GM12872 (cell line): ENCODE results near the gene SPIB.

ENCODE experiments used
- TF ChIP-seq, protein P1 (sequence below): IDR thresholded peaks from 3 replicates; pipeline ENCODE4 v1.5.1; 2011; ENCODE audit warnings: low read depth, mild to moderate bottlenecking, low read length, moderate library complexity; ENCODE audit not compliant: insufficient read depth

The SPIB gene

DNA sequence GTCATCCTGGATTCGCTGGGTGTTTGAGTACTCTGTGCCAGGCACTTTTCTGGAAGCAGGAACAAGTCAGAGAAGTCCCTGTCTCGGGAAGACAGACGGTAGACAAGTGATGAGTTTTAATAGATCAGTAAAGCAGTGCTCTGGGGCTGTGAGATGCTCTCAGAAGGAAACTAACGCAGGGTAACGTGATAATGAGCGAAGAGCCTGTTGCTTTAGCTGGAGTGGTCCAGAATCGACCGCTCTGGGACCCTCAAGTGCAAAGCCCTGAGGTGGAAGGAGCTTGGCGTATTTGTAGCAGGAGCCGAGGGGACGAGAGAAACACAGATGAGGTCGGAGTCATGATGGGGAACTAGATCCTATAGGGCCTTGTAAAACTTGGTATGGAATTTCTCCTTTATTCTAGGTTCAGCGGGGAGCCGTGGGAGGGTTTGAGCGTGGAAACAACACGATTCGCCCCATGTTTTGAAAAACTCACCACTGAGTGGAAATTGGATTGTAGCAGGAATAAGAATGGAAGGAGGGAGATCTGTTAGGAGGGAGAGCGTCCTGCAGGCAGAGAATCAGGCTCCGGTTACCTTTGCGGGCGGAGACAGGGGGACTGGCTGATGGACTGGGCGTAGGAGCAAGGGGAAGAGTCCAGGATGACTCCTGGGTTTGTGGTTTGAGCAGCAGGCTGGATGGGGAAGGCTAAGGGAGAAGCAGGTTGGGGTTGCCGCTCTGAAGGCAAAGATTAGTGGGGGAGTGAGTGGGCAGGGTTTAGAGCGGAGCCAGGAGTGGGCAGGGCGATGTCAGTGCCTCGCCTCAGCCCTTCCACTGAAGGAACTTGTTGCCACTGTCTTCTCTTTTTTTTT is 33.8 kb upstream of the SPIB start:
- TF ChIP-seq, protein P1, sequence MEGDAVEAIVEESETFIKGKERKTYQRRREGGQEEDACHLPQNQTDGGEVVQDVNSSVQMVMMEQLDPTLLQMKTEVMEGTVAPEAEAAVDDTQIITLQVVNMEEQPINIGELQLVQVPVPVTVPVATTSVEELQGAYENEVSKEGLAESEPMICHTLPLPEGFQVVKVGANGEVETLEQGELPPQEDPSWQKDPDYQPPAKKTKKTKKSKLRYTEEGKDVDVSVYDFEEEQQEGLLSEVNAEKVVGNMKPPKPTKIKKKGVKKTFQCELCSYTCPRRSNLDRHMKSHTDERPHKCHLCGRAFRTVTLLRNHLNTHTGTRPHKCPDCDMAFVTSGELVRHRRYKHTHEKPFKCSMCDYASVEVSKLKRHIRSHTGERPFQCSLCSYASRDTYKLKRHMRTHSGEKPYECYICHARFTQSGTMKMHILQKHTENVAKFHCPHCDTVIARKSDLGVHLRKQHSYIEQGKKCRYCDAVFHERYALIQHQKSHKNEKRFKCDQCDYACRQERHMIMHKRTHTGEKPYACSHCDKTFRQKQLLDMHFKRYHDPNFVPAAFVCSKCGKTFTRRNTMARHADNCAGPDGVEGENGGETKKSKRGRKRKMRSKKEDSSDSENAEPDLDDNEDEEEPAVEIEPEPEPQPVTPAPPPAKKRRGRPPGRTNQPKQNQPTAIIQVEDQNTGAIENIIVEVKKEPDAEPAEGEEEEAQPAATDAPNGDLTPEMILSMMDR, result no peak

DNA sequence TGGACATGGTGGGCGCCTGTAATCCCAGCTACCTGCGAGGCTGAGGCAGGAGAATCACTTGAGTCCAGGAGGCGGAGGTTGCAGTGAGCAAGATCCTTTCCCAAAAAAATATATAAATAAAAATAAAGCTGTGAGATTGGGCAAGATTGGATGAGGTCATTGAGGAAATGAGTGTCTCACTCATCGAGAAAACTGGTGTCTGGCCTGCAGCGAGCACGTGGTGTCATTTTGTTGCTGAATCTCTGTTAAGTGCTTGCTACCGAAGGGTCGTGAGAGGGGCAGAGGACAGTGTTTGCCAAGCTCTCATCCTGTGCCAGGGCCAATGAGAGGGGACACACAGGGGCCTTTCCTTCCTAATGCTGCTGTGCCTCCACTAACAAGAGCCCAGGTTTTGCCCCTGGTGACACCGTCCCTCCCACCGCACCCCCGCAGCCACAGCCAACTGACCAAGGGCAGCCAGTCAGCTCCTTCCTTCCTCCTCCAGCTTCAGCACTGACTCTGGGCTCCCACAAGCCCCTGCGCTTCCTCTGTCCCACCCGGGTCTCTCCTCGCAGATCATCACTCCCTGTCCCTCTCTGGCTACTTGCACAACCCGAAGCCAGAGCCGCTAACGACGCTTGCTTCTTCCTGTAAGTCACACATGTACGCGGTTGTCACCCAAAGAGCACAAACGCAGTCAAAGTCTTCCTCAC is 31.4 kb upstream of the SPIB start:
- TF ChIP-seq, protein P1, result no peak

DNA sequence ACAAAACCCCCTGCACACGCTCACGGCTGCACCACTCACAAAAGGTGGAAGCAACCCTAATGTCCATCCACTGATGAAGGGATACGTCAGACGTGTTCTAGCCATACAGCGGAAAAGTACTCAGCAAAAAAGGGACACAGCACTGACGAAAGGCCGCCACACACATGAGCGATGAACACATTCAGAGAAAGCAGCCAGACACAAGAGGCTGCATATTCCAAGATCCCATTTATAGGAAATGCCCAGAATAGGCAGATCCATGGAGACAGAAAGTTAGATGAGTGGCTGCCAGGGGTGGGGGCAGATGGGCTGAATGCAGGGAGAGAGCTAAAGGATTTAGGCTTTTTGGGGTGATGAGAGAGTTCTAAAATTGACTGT is 30.9 kb upstream of the SPIB start:
- TF ChIP-seq, protein P1, result no peak

DNA sequence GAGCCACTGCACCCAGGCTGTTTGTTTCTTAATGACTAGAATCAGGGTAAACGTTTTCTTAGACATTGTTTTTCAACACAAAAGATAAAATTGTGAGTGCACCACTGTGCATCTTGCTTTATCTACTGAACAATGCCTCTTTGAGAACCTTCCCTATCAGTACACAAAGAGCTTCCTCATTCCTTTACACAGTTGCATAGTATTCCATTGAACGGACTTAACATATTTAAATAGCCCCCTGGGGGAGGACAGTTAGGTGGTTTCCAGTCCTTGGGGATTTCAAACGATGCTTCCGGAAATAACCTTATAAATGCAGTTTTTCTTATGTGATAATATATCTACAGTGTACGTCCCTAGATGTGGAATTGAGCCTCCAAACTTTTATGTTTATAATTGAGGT is 26.0 kb upstream of the SPIB start:
- TF ChIP-seq, protein P1, result no peak

DNA sequence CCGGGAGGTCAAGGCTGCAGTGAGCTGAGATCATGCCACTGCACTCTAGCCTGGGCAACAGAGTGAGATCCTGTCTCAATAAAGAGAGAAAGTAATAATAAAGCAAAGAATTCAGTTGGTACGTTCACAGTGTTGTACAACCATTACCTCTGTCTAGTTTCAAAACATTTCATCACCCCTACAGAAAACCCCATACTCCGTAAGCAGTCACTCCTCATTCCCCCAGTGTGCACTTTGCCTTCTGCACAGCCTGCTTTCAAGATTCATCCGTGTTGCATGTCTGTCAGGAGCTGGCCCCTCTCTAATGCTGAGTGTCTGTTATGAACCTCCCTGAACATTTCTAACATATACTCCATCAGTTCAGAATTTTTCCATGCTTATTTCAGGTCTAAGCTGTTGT is 25.1 kb upstream of the SPIB start:
- TF ChIP-seq, protein P1, result no peak

DNA sequence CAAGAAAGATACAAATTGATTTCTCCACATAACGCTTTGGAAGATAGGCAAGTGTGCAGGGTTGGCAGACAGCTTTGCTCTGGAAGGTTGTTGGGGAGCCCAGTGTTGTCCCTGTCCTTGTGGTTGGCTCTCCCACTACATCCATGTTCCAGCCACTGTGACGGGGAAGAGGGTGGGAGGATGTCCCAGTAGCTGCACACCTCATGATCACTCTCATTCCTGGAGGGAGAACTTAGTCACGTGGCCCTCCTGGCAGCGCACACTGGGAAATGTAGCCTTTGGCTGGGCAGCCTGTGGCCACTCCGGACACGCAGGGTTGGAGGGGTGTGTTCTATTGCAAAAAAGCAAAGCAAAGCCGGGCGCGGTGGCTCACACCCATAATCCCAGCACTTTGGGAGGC is 24.7 kb upstream of the SPIB start:
- TF ChIP-seq, protein P1, result no peak

DNA sequence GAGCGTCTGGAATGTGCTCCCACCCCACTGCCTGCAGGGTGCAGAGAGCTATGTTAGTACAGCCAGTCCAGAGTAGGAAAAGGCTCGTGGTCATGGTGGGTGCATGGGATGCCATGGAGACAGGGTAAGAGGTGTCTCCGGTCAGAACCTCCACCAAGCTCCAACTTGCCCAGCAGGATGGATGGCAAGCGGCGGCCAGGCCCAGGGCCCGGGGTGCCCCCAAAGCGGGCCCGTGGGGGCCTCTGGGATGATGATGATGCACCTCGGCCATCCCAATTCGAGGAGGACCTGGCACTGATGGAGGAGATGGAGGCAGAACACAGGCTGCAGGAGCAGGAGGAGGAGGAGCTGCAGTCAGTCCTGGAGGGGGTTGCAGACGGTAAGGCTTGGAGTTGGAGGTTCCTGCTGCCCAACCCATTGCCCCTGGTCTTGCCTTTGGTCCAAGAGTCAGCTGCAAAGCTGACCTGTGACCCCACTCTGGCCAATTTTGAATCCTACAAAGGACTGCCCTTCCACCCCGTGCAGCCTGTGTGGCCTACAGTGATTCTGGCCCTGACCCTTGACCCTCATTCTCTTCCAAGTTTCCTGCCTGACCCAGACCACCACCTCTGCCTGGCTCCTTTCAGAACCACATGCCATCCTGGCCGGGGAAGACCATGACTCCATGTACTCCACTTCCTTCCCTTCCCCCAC is 19.9 kb upstream of the SPIB start:
- TF ChIP-seq, protein P1, result no peak
